Liver (tissue), 9 donors: Measurements from ENCODE around the gene DYRK1B. TPM values are rescaled to one million over a fixed set of nuclear protein-coding genes. Genes with fewer than 3 reads are reported as not detected.

Experiments used
- DNase-seq: peaks from one replicate; pipeline ENCODE4 v3.0.0-alpha.2; 2017; ENCODE audit warnings: low spot score
- H3K27ac ChIP-seq, 2 donors: one replicate each; pipeline ENCODE4 v1.7.0; 2013; ENCODE audit warnings: inconsistent platforms in 2 of 2, low read length in 2 of 2, control low read depth in 1 of 2, low read depth in 1 of 2, mild to moderate bottlenecking in 1 of 2
- H3K27me3 ChIP-seq, 4 donors: one replicate each; pipeline versions ENCODE4 v1.6.1 to v1.7.0; 2013; ENCODE audit warnings: low read length in 3 of 4, inconsistent platforms in 1 of 4, mild to moderate bottlenecking in 1 of 4, moderate library complexity in 1 of 4; ENCODE audit not compliant: control insufficient read depth in 4 of 4, insufficient read depth in 4 of 4
- H3K36me3 ChIP-seq, 4 donors: one replicate each; pipeline versions ENCODE4 v1.6.1 to v1.7.0; 2013; ENCODE audit warnings: low read length in 3 of 4, mild to moderate bottlenecking in 3 of 4, low read depth in 1 of 4, moderate library complexity in 1 of 4; ENCODE audit not compliant: control insufficient read depth in 4 of 4, insufficient read depth in 3 of 4
- H3K4me1 ChIP-seq, 4 donors: one replicate each; pipeline versions ENCODE4 v1.6.1 to v1.7.0; 2013; ENCODE audit warnings: low read length in 3 of 4, mild to moderate bottlenecking in 3 of 4, moderate library complexity in 1 of 4; ENCODE audit not compliant: control insufficient read depth in 4 of 4, insufficient read depth in 4 of 4
- H3K4me3 ChIP-seq, 3 donors: one replicate each; pipeline versions ENCODE4 v1.6.1 to v1.7.0; 2013; ENCODE audit warnings: low read length in 3 of 3, control low read depth in 1 of 3, low read depth in 1 of 3, mild to moderate bottlenecking in 1 of 3
- H3K9ac ChIP-seq, 2 donors: one replicate each; pipeline ENCODE4 v1.7.0; 2013; ENCODE audit warnings: low read length in 2 of 2, mild to moderate bottlenecking in 2 of 2, moderate library complexity in 2 of 2, control low read depth in 1 of 2, low read depth in 1 of 2
- H3K9me3 ChIP-seq, 4 donors: one replicate each; pipeline versions ENCODE4 v1.6.1 to v1.7.0; 2013; ENCODE audit warnings: low read length in 3 of 4; ENCODE audit not compliant: control insufficient read depth in 4 of 4
- EGR1 ChIP-seq, 2 donors: IDR thresholded peaks; 2 replicates each; pipeline ENCODE4 v1.6.1; 2016 to 2018; ENCODE audit warnings: antibody characterized with exemption in 2 of 2, low read depth in 2 of 2
- FOXA1 ChIP-seq: IDR thresholded peaks from 2 replicates; pipeline ENCODE4 v1.6.1; 2016; ENCODE audit warnings: antibody characterized with exemption
- FOXA2 ChIP-seq: IDR thresholded peaks from 2 replicates; pipeline ENCODE4 v1.6.1; 2016; ENCODE audit warnings: antibody characterized with exemption
- GABPA ChIP-seq, 2 donors: IDR thresholded peaks in 1 of 2; conservative IDR thresholded peaks in 1 of 2; 2 replicates each; pipeline ENCODE4 v1.6.1; 2016; ENCODE audit warnings: antibody characterized with exemption in 2 of 2, mild to moderate bottlenecking in 1 of 2, moderate library complexity in 1 of 2
- HNF4A ChIP-seq, 2 donors: conservative IDR thresholded peaks; 2 replicates each; pipeline ENCODE4 v1.6.1; 2016; ENCODE audit warnings: antibody characterized with exemption in 2 of 2, mild to moderate bottlenecking in 2 of 2
- HNF4G ChIP-seq: IDR thresholded peaks from 2 replicates; pipeline ENCODE4 v1.6.1; 2016; ENCODE audit warnings: antibody characterized with exemption
- JUND ChIP-seq, 2 donors: IDR thresholded peaks; 2 replicates each; pipeline ENCODE4 v1.6.1; 2016; ENCODE audit warnings: antibody characterized with exemption in 2 of 2
- NR2F2 ChIP-seq: IDR thresholded peaks from 2 replicates; pipeline ENCODE4 v1.6.1; 2016; ENCODE audit warnings: antibody characterized with exemption
- RAD21 ChIP-seq, 2 donors: IDR thresholded peaks; 2 replicates each; pipeline ENCODE4 v1.6.1; 2016; ENCODE audit warnings: antibody characterized with exemption in 2 of 2, mild to moderate bottlenecking in 2 of 2
- RXRA ChIP-seq, 2 donors: IDR thresholded peaks; 2 replicates each; pipeline ENCODE4 v1.6.1; 2017 to 2018; ENCODE audit warnings: antibody characterized with exemption in 2 of 2, mild to moderate bottlenecking in 1 of 2
- SP1 ChIP-seq: IDR thresholded peaks from 2 replicates; pipeline ENCODE4 v1.6.1; 2018; ENCODE audit warnings: antibody characterized with exemption, mild to moderate bottlenecking
- TAF1 ChIP-seq: conservative IDR thresholded peaks from 2 replicates; pipeline ENCODE4 v1.6.1; 2016; ENCODE audit warnings: antibody characterized with exemption, mild to moderate bottlenecking
- YY1 ChIP-seq: IDR thresholded peaks from 2 replicates; pipeline ENCODE4 v1.6.1; 2016; ENCODE audit warnings: antibody characterized with exemption, mild to moderate bottlenecking
- WGBS: extraction: QIAGEN DNeasy Blood & Tissue Kit; methylation state at CpG from one replicate; pipeline ENCODE4 v1.1.7; 2013; 5-methylcytosine and 5-hydroxymethylcytosine counted together
- polyA plus RNA-seq, 2 donors: library from polyadenylated mRNA; stranded (reverse) in 1 of 2; unstranded in 1 of 2; fragments of 200-250 nt in 1 of 2; fragments of >200 nt in 1 of 2; fragmentation: Nextera tagmentation in 1 of 2; extraction: Ambion mirVana in 1 of 2; gene quantifications; one replicate each; pipeline versions ENCODE4 v1.2.1 to v1.2.3, GENCODE V29; 2013 to 2015
- total RNA-seq, 2 donors: library from RNA; depleted of rRNA; stranded (reverse); fragments of >200 nt; gene quantifications; one replicate each; pipeline ENCODE4 v1.2.3, GENCODE V29; 2014
- TF ChIP-seq, protein P1 (sequence below): IDR thresholded peaks from 2 replicates; pipeline ENCODE4 v1.6.1; 2016; ENCODE audit warnings: antibody characterized with exemption
- TF ChIP-seq, protein P2 (sequence below): fragments of 150-350 bp; IDR thresholded peaks from 2 replicates; pipeline ENCODE4 v1.5.1; 2017; ENCODE audit warnings: improper control_type of control experiment, low read depth, low read length; ENCODE audit not compliant: missing input control
- TF ChIP-seq, protein P3 (sequence below): IDR thresholded peaks from 2 replicates; pipeline ENCODE4 v1.6.1; 2016; ENCODE audit warnings: antibody characterized with exemption
- TF ChIP-seq, protein P4 (sequence below): IDR thresholded peaks from 2 replicates; pipeline ENCODE4 v1.6.1; 2016; ENCODE audit warnings: antibody characterized with exemption, mild to moderate bottlenecking
- TF ChIP-seq, protein P5 (sequence below): IDR thresholded peaks from 2 replicates; pipeline ENCODE4 v1.6.1; 2016; ENCODE audit warnings: antibody characterized with exemption
- donor health status: healthy.
- donor health status: healthy.
- donor health status: healthy.
- donor health status: healthy.
- donor health status: healthy.

DYRK1B gene
- total and polyA plus RNA-seq, 4 donors: 2.8 to 7.6 (median 3.2) TPM

DNA sequence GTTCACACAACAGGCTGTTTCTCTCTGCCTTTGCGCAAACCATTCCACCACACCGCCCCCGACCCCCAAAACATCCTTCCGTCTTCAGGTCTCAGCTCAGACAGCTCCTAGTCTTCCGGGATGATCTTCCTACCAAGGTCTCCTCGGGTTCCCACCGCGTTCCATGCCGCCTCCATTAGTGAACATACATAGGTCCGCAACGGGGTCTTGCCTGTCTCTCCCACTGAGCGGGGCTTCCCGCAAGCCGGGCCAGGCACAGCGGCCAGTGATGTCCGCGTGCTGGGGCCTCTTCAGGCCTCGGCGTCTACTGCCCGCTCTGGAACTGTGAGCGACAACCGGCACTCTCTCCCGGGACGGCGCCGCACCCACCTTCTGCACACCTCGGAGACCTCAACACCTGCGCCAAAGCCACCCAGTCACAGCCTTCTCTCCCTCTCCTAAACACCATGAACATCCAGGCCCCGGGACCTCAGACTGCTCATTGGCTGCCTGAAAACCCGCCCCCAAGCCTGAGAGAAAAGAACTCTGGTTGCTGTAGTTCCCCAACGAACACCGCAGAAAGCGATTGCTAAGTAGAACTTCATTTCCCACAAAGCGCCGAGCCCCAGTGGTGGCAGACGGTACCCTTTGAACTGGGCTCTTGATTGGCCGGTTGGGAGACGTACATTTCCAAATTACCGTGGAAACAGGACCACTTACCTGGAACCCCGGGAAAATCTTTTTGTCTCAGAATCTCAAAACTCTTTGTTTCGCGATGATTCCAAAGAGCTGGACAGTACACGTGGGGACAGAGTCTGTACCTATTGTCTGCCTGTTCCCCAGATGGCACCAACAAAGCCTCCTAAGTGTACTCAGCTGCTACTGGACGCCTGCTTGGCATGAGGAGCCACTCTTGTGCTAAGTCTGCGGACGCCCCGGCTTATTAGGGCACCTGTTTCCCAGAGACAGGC is 9.5 kb downstream of the DYRK1B start:
- Histone ChIP-seq H3K27ac (peak overlapping the region; percentile 8 to 42), H3K4me3 (peak overlapping the region; percentile 56 to 94 (median 92)), H3K9ac (peak overlapping the region; percentile 64 to 73), H3K9me3 (no peaks in the 10 kb centered on the region), H3K4me1 (peaks cover 2 to 20% (median 15%) of the 10 kb centered on the region in 4 donors), H3K36me3 (peaks cover 0 to 24% (median 4%) of the 10 kb centered on the region in 4 donors), H3K27me3 (no peaks in the 10 kb centered on the region)
- TF ChIP-seq GABPA (IDR thresholded peaks at IDR 0.05 in 1 of 2, conservative IDR thresholded peaks at IDR 0.05 in 1 of 2) (peak in 1 of 2 donors; percentile 67), FOXA1 (no peak), SP1 (peak; percentile 84), NR2F2 (peak; percentile 15), RXRA (IDR thresholded peaks at IDR 0.05) (peak; percentile 29 to 45), EGR1 (IDR thresholded peaks at IDR 0.05; ENCODE audit: low read depth in 2 of 2) (no peak), HNF4G (no peak), JUND (IDR thresholded peaks at IDR 0.05) (no peak), HNF4A (conservative IDR thresholded peaks at IDR 0.05) (peak; percentile 22 to 29), TAF1 (no peak), YY1 (peak; percentile 92), RAD21 (IDR thresholded peaks at IDR 0.05) (no peak), FOXA2 (no peak)
- TF ChIP-seq, protein P1, sequence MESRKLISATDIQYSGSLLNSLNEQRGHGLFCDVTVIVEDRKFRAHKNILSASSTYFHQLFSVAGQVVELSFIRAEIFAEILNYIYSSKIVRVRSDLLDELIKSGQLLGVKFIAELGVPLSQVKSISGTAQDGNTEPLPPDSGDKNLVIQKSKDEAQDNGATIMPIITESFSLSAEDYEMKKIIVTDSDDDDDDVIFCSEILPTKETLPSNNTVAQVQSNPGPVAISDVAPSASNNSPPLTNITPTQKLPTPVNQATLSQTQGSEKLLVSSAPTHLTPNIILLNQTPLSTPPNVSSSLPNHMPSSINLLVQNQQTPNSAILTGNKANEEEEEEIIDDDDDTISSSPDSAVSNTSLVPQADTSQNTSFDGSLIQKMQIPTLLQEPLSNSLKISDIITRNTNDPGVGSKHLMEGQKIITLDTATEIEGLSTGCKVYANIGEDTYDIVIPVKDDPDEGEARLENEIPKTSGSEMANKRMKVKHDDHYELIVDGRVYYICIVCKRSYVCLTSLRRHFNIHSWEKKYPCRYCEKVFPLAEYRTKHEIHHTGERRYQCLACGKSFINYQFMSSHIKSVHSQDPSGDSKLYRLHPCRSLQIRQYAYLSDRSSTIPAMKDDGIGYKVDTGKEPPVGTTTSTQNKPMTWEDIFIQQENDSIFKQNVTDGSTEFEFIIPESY: peak; percentile 43
- TF ChIP-seq, protein P2, sequence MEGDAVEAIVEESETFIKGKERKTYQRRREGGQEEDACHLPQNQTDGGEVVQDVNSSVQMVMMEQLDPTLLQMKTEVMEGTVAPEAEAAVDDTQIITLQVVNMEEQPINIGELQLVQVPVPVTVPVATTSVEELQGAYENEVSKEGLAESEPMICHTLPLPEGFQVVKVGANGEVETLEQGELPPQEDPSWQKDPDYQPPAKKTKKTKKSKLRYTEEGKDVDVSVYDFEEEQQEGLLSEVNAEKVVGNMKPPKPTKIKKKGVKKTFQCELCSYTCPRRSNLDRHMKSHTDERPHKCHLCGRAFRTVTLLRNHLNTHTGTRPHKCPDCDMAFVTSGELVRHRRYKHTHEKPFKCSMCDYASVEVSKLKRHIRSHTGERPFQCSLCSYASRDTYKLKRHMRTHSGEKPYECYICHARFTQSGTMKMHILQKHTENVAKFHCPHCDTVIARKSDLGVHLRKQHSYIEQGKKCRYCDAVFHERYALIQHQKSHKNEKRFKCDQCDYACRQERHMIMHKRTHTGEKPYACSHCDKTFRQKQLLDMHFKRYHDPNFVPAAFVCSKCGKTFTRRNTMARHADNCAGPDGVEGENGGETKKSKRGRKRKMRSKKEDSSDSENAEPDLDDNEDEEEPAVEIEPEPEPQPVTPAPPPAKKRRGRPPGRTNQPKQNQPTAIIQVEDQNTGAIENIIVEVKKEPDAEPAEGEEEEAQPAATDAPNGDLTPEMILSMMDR: no peak
- TF ChIP-seq, protein P3, sequence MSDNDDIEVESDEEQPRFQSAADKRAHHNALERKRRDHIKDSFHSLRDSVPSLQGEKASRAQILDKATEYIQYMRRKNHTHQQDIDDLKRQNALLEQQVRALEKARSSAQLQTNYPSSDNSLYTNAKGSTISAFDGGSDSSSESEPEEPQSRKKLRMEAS: peak; percentile 62
- TF ChIP-seq, protein P4, sequence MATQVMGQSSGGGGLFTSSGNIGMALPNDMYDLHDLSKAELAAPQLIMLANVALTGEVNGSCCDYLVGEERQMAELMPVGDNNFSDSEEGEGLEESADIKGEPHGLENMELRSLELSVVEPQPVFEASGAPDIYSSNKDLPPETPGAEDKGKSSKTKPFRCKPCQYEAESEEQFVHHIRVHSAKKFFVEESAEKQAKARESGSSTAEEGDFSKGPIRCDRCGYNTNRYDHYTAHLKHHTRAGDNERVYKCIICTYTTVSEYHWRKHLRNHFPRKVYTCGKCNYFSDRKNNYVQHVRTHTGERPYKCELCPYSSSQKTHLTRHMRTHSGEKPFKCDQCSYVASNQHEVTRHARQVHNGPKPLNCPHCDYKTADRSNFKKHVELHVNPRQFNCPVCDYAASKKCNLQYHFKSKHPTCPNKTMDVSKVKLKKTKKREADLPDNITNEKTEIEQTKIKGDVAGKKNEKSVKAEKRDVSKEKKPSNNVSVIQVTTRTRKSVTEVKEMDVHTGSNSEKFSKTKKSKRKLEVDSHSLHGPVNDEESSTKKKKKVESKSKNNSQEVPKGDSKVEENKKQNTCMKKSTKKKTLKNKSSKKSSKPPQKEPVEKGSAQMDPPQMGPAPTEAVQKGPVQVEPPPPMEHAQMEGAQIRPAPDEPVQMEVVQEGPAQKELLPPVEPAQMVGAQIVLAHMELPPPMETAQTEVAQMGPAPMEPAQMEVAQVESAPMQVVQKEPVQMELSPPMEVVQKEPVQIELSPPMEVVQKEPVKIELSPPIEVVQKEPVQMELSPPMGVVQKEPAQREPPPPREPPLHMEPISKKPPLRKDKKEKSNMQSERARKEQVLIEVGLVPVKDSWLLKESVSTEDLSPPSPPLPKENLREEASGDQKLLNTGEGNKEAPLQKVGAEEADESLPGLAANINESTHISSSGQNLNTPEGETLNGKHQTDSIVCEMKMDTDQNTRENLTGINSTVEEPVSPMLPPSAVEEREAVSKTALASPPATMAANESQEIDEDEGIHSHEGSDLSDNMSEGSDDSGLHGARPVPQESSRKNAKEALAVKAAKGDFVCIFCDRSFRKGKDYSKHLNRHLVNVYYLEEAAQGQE: peak; percentile 54
- TF ChIP-seq, protein P5, sequence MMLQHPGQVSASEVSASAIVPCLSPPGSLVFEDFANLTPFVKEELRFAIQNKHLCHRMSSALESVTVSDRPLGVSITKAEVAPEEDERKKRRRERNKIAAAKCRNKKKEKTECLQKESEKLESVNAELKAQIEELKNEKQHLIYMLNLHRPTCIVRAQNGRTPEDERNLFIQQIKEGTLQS: no peak
- DNase-seq: peak; percentile 79
- WGBS: 7% methylated on average over 47 of the region's 47 CpGs
